ENCODE results near the gene TIAL1.

- TF ChIP-seq POLR2A (IDR thresholded peaks at IDR 0.05), result no peak
- TF ChIP-seq CTCF (IDR thresholded peaks at IDR 0.05), result no peak
- TF ChIP-seq POLR2AphosphoS5 (IDR thresholded peaks at IDR 0.05), result no peak
Observed at GRCh38 chr10:119524720-119525070, 72.1 kb downstream of the TIAL1 start.
